Kidney glomerular epithelial cell (primary cell): ENCODE measurements around the gene SLC2A3.
A peak's percentile ranks its signal among the peaks of the same experiment; 100 is the strongest.
"Not testable (repeated sequence)": the region's sequence is repeated elsewhere in the genome, so short reads cannot be mapped to it uniquely, and the experiment has no call there.

Source experiments
- DNase-seq: peaks from one replicate; lab custom pipeline; 2025; lab: John Stamatoyannopoulos, UW

SLC2A3 gene

DNA sequence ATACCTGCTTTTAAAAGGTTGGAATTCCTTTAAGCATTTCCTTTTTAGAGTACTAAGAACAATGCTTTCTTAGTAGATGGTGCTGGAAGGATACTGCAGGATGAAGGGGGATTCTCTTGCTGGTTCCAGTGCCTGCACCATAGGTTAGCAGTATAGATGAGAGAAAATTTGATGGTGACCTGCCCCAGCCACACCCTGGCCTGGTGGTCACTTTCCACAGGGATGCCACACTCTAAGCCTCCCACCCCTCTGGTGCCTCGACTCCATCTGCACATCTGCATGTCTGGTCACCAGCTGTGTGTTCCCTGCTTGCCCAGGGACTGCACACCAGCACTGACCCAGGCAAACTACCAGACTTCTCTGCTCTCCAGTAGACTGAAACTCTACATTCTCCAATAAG is 19.1 kb downstream of the SLC2A3 start:
- DNase-seq, result no peak

DNA sequence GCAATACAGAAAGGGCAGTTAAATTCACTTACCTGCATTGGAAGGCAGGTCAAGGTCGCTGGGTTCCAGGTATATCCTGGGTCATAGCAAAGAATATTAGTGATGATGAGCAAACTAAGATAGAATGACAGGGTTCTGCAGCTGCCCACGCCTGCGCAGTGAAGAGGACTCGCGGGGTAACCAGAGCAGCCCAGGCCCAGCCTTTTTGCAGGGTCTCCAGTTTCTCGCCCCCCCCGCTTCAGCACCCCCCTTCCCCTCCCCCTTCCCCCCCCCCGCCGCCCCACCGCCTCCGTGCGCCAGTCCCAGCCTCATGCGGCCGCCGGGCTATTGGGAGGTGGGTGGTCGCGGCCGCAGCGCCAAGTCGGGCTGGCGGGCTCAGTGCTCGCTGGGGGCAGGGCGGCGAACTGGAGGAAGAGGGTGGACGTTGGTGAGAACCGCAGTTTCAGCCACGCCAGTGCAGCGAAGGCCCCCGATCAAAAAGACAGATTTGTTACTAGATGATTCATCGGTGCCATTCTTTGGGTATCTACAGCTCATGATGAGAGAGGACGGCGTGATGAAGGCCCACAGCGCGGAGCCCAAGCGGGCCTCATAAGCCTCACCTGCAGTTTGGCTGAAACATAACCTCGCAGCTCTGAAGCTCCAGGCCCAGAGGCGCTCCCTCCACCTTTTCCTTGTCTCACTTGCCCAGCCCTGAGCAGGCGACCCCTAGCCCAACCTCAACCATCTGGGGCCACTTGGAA is 20.2 kb downstream of the SLC2A3 start:
- DNase-seq, result no peak

GRCh38 chr12:7910106-7910505 is 25.9 kb downstream of the SLC2A3 start:
- DNase-seq, result not testable (repeated sequence)

- peak; percentile 12 for DNase-seq
Observed at GRCh38 chr12:7907009-7907408, 29.0 kb downstream of the SLC2A3 start.

- DNase-seq, result not testable (repeated sequence)
Observed at GRCh38 chr12:7906303-7906702, 29.7 kb downstream of the SLC2A3 start.

DNA sequence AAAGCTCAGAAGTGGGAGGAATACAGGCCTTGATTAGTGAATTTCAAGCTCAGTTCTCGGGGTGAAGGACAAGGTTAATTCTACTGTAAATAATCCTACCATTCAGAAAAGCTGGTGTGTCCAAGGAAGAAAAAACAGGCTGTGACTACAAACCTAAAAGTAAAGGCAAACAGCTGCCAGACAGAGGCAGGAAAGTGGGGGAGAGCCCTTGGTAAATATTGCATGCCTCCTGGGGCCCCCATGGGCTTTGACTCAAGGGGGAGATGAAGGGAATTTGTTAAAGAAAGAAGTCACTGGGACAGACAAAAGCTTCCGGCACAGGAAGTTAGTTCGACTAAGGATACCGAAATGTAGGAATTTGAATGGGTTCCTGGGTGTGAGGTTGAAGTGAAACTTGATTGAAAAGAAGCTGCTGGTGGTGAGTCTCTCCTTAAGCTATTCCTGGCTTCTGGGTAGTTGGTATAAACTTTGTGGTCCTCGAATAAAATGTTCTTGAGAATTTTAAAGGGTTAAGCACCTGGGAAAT is 30.3 kb downstream of the SLC2A3 start:
- DNase-seq, result not testable (repeated sequence)

- DNase-seq, result no peak
Observed at GRCh38 chr12:7905071-7905470, 30.9 kb downstream of the SLC2A3 start.

DNA sequence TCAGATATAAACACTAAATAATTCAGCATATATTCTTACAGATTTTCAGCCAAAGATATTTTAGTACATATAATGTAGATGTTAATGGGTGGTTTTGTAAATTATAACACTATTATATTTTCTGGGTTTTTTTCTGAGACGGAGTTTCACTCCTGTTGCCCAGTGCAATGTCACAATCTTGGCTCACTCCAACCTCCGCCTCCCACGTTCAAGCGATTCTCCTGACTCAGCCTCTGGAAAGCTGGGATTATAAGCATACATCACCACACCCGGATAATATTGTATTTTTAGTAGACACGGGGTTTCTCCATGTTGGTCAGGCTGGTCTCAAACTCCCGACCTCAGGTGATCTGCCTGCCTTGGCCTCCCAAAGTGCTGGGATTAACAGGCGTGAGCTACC is 33.6 kb downstream of the SLC2A3 start:
- not testable (repeated sequence) for DNase-seq

- DNase-seq, result no peak
Observed at GRCh38 chr12:7899755-7900154, 36.2 kb downstream of the SLC2A3 start.

DNA sequence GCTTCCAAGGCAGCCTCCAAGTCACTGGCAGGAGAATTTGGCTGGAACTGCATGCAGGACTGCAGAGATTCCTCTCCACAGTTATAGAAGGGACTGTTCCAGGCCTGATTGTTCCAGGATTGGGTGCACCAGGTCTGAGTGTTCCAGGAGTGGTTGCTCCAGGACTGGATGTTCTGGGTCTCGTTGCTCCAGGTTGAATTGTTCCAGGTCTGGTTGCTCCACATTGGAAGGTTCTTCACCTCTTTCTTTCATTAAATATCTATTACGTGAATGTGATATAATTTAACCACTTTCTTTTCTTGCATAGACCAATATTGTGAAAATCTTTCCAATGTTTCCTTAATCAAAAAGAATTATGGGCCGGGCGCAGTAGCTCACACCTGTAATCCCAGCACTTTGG is 39.3 kb downstream of the SLC2A3 start:
- not testable (repeated sequence) for DNase-seq

GRCh38 chr12:7892186-7892980 is 43.6 kb downstream of the SLC2A3 start:
- DNase-seq, result no peak

DNA sequence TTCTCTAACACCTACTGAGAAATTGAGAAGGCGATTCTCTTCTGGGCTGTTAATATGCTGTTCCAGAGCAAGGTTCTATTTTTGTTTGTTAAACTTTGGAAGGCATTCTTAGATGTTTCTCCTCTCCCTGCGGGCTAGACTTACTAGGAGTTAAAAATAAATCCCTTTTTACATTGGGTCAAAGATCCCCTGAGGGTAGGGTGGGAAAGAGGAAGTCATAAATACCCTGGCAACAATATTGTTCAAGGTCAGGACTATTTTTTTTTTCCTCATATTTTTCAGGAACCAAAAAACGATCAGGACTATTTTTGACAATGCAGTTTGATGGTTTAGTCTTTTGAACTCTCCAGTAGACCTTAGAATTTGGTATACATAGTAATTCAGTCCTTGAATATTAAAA is 51.3 kb downstream of the SLC2A3 start:
- DNase-seq, result no peak

DNA sequence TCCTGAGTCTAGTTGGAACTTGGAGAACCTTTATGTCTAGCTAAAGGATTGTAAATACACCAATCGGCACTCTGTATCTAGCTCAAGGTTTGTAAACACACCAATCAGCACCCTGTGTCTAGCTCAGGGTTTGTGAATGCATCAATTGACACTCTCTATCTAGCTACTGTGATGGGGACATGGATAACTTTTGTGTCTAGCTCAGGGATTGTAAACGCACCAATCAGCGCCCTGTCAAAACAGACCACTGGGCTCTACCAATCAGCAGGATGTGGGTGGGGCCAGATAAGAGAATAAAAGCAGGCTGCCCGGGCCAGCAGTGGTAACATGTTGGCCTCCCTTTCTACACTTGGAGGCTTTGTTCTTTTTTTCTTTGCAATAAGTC is 54.3 kb downstream of the SLC2A3 start:
- not testable (repeated sequence) for DNase-seq

DNA sequence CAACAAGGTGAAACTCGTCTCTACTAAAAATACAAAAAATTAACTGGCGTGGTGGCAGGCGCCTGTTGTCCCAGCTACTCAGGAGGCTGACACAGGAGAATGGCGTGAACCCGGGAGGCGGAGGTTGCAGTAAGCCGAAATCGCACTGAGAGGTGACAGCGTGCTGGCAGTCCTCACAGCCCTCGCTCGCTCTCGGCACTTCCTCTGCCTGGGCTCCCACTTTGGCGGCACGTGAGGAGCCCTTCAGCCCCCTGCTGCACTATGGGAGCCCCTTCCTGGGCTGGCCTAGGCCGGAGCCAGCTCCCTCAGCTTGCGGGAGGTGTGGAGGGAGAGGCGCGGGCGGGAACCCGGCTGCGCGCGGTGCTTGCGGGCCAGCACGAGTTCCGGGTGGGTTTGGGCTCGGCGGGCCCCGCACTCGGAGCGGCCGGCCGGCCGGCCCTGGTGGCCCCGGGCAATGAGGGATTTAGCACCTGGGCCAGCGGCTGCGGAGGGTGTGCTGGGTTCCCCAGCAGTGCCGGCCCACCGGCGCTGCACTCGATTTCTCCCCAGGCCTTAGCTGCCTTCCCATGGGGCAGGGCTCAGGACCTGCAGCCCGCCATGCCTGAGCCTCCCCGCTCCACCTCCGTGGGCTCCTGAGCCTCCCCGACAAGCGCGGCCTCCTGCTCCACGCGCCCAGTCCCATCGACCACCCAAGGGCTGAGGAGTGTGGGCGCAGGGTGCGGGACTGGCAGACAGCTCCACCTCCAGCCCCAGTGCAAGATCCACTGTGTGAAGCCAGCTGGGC is 54.8 kb downstream of the SLC2A3 start:
- not testable (repeated sequence) for DNase-seq

- DNase-seq, result no peak
Observed at GRCh38 chr12:7879246-7879645, 56.7 kb downstream of the SLC2A3 start.

DNA sequence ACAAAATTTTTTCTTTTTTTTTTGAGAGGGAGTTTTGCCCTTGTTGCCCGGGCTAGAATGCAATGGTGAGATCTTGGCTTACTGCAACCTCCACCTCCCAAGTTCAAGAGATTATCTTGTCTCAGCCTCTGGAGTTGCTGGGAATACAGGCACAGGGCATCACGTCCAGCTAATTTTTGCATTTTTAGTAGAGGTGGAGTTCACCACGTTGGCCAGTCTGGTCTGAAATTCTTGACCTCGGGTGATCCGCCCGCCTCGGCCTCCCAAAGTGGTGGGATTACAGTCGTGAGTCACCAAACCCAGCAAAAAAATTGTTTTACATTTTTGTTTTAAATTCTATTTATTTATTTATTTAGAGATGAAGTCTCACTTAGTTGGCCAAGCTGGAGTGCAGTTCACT is 58.6 kb downstream of the SLC2A3 start:
- DNase-seq, result no peak

DNA sequence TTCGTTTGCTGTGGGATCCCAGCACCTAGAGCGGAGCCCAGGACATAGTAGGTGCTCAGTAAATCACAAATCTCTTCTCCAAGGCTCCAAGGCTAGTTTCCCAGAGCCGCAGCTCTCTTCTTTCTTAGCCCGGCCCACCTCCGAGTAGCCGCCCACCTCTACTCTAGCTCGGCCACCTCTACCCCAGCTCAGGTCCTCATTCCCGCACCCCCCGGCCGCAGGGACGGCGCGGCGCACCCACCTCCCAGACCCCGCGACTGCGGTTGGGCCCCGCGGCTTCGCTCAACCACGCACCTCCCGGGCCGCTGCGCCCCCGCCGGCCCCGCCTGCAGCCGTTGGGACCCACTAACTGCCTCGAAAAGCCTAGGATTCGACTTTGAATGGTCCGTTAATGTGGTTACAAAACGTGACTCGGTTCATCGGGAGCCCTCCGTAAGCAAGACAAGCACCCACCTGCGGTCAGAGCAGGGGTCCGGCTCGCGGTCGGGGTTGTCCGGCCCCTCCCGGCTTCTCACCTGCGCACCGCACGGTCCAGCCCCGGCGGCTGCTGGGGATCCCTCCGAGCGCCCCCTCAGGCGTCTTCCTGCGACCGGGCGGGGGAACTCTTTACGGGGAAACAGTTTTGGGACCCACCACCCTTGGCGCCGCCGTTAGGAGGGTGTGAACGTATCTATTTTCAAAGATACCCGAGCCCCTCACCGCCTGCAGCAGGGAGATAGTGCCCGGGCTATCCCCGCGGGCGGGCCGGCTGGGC is 63.2 kb downstream of the SLC2A3 start, which contains the start of gene SLC2A14:
Gene SLC2A14 (minus strand): TSS at position 350 of the 754 bp plus-strand sequence. CDS start 3,035 bp downstream, outside the sequence.
- DNase-seq, result no peak

DNA sequence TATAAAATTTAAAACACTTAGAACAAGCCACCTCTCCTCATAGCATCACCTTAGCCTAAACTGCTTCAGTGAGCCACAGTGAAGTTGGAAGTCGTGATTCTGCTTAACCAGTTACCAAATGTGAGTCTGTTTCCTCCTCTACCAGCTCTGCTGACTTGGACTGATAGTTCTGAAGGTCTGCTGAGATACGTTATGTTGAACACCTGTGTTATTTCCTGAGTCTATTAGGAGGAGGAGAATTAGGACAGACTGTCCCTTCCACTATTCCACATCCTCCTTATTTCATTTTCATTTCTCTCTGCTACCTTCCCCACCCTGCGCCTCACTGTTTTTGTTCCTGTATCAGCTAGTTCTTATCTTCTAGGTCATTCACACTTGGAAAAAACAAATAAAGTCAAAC is 65.7 kb downstream of the SLC2A3 start:
- DNase-seq, result no peak
